ENCODE measurements around the gene MTG1.

Gene MTG1

GRCh38 chr10:133401981-133402725, 8.2 kb downstream of the MTG1 start:
- no peak for DNase-seq (ENCODE audit: low read depth)
- H3K4me3 ChIP-seq (ENCODE audit: low read depth, low read length): no peak overlapping the region
- no peak for TF ChIP-seq CTCF (IDR thresholded peaks at IDR 0.05; ENCODE audit: insufficient read depth, low read depth, low read length, missing control alignments)

- no peak for DNase-seq (ENCODE audit: low read depth)
- no peak for TF ChIP-seq CTCF (IDR thresholded peaks at IDR 0.05; ENCODE audit: insufficient read depth, low read depth, low read length, missing control alignments)
- H3K4me3 ChIP-seq (ENCODE audit: low read depth, low read length): no peak overlapping the region
Measured at GRCh38 chr10:133403359-133403758, 9.4 kb downstream of the MTG1 start.

- H3K4me3 ChIP-seq (ENCODE audit: low read depth, low read length): no peak overlapping the region
- TF ChIP-seq CTCF (IDR thresholded peaks at IDR 0.05; ENCODE audit: insufficient read depth, low read depth, low read length, missing control alignments): no peak
- DNase-seq (ENCODE audit: low read depth): no peak
Measured at GRCh38 chr10:133403784-133404183, 9.8 kb downstream of the MTG1 start.

GRCh38 chr10:133405272-133405671, 11.3 kb downstream of the MTG1 start:
- no peak for TF ChIP-seq CTCF (IDR thresholded peaks at IDR 0.05; ENCODE audit: insufficient read depth, low read depth, low read length, missing control alignments)
- H3K4me3 ChIP-seq (ENCODE audit: low read depth, low read length): no peak overlapping the region
- DNase-seq (ENCODE audit: low read depth): no peak

DNA sequence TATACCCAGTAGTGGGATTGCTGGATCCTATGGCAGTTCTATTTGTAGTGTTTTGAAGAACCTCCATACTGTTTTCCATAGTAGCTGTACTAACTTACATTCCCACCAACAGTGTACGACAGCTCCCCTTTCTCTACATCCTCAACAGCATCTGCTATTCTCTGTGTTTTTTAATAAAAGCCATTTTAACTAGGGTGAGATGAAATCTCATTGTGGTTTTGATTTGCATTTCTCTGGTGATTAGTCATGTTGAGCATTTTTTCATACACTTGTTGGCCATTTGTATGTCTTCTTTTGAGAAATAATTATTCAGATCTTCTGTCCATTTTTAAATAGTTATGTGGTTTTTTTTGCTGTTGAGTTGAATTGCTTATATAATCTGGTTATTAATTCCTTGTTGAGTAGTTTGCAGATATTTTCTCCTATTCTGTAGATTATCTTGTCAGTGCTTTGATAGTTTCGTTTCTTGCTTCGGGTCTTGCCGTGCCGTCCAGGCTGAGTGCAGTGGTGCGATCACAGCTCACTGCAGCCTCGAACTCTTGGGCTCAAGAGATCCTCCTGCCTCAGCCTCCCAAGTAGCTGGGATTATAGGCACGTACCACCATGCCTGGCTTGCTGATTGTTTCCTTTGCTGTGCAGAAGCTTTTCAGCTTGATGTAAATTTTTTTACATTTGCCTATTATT, 12.0 kb downstream of the MTG1 start:
- peak; percentile 50 for DNase-seq (ENCODE audit: low read depth)

More for the DNA sequence above, 12.0 kb downstream of the MTG1 start:
- peak overlapping the region; percentile 14; the same call in 1 of the 2 replicates for H3K4me3 ChIP-seq (ENCODE audit: low read depth, low read length)
- no peak for TF ChIP-seq CTCF (IDR thresholded peaks at IDR 0.05; ENCODE audit: insufficient read depth, low read depth, low read length, missing control alignments)
